ENCODE results near the gene FUZ.

- TF ChIP-seq BHLHE40 (IDR thresholded peaks at IDR 0.05; ENCODE audit: low read depth, low read length) (no peak), POLR2A (IDR thresholded peaks at IDR 0.05; ENCODE audit: low read depth, low read length) (no peak), CTCF (conservative IDR thresholded peaks at IDR 0.05; ENCODE audit: low read depth, low read length) (no peak), RAD21 (IDR thresholded peaks at IDR 0.05; ENCODE audit: low read length) (no peak), SMC3 (IDR thresholded peaks at IDR 0.05; ENCODE audit: low read depth, low read length) (no peak), FOS (IDR thresholded peaks at IDR 0.05; ENCODE audit: low read depth, low read length) (no peak), MXI1 (IDR thresholded peaks at IDR 0.05; ENCODE audit: borderline replicate concordance, low read depth, low read length) (no peak), MAZ (IDR thresholded peaks at IDR 0.05; ENCODE audit: borderline replicate concordance, low read depth, low read length) (no peak), CEBPB (IDR thresholded peaks at IDR 0.05; ENCODE audit: low read depth, low read length) (no peak), RFX5 (IDR thresholded peaks at IDR 0.05; ENCODE audit: low read depth, low read length) (no peak)
These were observed 17.5 kb downstream of the FUZ start for GRCh38 chr19:49795615-49796014.

Measured in IMR-90 (cell line).